ENCODE measurements around the gene AVL9. TPM values are rescaled to one million over a fixed set of nuclear protein-coding genes. Genes with fewer than 3 reads are reported as not detected.
"Not testable (repeated sequence)": the region's sequence is repeated elsewhere in the genome, so short reads cannot be mapped to it uniquely, and the experiment has no call there.

AVL9 gene
- total and polyA plus RNA-seq, 2 experiments from 2014 or later, result 13.1 to 33.8 TPM

GRCh38 chr7:32618987-32619386 lies 123.7 kb downstream of the AVL9 start:
- Histone ChIP-seq H4K20me1 (replicated peaks; ENCODE audit: insufficient read depth) (no peaks in the 10 kb centered on the region), H3K27me3 (ENCODE audit: insufficient read depth) (no peaks in the 10 kb centered on the region), H3K4me1 (ENCODE audit: insufficient read depth) (peaks cover 16% of the 10 kb centered on the region), H3K79me2 (replicated peaks; ENCODE audit: insufficient read depth) (no peaks in the 10 kb centered on the region), H2AFZ (no peak overlapping the region), H3K27ac (ENCODE audit: low read depth) (no peak overlapping the region), H3F3A (replicated peaks; ENCODE audit: low read depth) (no peaks in the 10 kb centered on the region), H3K4me3 (no peak overlapping the region), H3K36me3 (ENCODE audit: insufficient read depth) (no peaks in the 10 kb centered on the region), H3K9me2 (ENCODE audit: insufficient read depth) (no peaks in the 10 kb centered on the region), H3K4me2 (no peak overlapping the region)
- H3K27me3 Mint-ChIP-seq (ENCODE audit: insufficient read depth, low read depth, poor library complexity), result peaks cover 1% of the 10 kb centered on the region
- DNase-seq (ENCODE audit: low spot score), result no peak
- H3K4me1 Mint-ChIP-seq, result peaks cover 33% of the 10 kb centered on the region
- peaks cover 5% of the 10 kb centered on the region; the same call in 2 of the 3 replicates for H3K36me3 Mint-ChIP-seq (ENCODE audit: low read depth)
- TF ChIP-seq ZNF331 (CRISPR knock-in tag; IDR thresholded peaks at IDR 0.05; ENCODE audit: low read depth), result no peak
- no peak for TF ChIP-seq POLR2AphosphoS5 (IDR thresholded peaks at IDR 0.05; ENCODE audit: low read depth)
- TF ChIP-seq, protein P1, sequence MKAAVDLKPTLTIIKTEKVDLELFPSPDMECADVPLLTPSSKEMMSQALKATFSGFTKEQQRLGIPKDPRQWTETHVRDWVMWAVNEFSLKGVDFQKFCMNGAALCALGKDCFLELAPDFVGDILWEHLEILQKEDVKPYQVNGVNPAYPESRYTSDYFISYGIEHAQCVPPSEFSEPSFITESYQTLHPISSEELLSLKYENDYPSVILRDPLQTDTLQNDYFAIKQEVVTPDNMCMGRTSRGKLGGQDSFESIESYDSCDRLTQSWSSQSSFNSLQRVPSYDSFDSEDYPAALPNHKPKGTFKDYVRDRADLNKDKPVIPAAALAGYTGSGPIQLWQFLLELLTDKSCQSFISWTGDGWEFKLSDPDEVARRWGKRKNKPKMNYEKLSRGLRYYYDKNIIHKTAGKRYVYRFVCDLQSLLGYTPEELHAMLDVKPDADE (IDR thresholded peaks at IDR 0.05), result no peak
- TF ChIP-seq STAT1 (IDR thresholded peaks at IDR 0.05; ENCODE audit: unreplicated experiment), result no peak
- no peak for TF ChIP-seq EZH2phosphoT487 (IDR thresholded peaks at IDR 0.05; ENCODE audit: unreplicated experiment)
- no peak for TF ChIP-seq REST (IDR thresholded peaks at IDR 0.05; ENCODE audit: unreplicated experiment)
- TF ChIP-seq, protein P2, sequence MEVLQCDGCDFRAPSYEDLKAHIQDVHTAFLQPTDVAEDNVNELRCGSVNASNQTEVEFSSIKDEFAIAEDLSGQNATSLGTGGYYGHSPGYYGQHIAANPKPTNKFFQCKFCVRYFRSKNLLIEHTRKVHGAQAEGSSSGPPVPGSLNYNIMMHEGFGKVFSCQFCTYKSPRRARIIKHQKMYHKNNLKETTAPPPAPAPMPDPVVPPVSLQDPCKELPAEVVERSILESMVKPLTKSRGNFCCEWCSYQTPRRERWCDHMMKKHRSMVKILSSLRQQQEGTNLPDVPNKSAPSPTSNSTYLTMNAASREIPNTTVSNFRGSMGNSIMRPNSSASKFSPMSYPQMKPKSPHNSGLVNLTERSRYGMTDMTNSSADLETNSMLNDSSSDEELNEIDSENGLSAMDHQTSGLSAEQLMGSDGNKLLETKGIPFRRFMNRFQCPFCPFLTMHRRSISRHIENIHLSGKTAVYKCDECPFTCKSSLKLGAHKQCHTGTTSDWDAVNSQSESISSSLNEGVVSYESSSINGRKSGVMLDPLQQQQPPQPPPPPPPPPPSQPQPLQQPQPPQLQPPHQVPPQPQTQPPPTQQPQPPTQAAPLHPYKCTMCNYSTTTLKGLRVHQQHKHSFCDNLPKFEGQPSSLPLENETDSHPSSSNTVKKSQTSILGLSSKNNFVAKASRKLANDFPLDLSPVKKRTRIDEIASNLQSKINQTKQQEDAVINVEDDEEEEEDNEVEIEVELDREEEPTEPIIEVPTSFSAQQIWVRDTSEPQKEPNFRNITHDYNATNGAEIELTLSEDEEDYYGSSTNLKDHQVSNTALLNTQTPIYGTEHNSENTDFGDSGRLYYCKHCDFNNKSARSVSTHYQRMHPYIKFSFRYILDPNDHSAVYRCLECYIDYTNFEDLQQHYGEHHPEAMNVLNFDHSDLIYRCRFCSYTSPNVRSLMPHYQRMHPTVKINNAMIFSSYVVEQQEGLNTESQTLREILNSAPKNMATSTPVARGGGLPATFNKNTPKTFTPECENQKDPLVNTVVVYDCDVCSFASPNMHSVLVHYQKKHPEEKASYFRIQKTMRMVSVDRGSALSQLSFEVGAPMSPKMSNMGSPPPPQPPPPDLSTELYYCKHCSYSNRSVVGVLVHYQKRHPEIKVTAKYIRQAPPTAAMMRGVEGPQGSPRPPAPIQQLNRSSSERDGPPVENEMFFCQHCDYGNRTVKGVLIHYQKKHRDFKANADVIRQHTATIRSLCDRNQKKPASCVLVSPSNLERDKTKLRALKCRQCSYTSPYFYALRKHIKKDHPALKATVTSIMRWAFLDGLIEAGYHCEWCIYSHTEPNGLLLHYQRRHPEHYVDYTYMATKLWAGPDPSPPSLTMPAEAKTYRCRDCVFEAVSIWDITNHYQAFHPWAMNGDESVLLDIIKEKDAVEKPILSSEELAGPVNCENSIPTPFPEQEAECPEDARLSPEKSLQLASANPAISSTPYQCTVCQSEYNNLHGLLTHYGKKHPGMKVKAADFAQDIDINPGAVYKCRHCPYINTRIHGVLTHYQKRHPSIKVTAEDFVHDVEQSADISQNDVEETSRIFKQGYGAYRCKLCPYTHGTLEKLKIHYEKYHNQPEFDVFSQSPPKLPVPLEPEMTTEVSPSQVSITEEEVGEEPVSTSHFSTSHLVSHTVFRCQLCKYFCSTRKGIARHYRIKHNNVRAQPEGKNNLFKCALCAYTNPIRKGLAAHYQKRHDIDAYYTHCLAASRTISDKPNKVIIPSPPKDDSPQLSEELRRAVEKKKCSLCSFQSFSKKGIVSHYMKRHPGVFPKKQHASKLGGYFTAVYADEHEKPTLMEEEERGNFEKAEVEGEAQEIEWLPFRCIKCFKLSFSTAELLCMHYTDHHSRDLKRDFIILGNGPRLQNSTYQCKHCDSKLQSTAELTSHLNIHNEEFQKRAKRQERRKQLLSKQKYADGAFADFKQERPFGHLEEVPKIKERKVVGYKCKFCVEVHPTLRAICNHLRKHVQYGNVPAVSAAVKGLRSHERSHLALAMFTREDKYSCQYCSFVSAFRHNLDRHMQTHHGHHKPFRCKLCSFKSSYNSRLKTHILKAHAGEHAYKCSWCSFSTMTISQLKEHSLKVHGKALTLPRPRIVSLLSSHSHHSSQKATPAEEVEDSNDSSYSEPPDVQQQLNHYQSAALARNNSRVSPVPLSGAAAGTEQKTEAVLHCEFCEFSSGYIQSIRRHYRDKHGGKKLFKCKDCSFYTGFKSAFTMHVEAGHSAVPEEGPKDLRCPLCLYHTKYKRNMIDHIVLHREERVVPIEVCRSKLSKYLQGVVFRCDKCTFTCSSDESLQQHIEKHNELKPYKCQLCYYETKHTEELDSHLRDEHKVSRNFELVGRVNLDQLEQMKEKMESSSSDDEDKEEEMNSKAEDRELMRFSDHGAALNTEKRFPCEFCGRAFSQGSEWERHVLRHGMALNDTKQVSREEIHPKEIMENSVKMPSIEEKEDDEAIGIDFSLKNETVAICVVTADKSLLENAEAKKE (CRISPR knock-in tag; IDR thresholded peaks at IDR 0.05), result no peak
- TF ChIP-seq EZH2 (IDR thresholded peaks at IDR 0.05; ENCODE audit: low read depth, unreplicated experiment), result no peak
- no peak for TF ChIP-seq CREB1 (CRISPR knock-in tag; IDR thresholded peaks at IDR 0.05; ENCODE audit: low read depth)
- TF ChIP-seq CTCF (conservative IDR thresholded peaks at IDR 0.05; ENCODE audit: low read depth in 2 of 2), result no peak
- H3K4me3 Mint-ChIP-seq, result peak overlapping the region; percentile 10; the same call in 1 of the 3 replicates
- H3K9me3 Mint-ChIP-seq, result no peaks in the 10 kb centered on the region
- peak; percentile 82 for ATAC-seq
- H3K27ac Mint-ChIP-seq, result peak overlapping the region; percentile 90

GRCh38 chr7:32619416-32619815 lies 124.1 kb downstream of the AVL9 start:
- H3K9me3 Mint-ChIP-seq; H3K27ac ChIP-seq (ENCODE audit: low read depth); H3K4me3 ChIP-seq; DNase-seq (ENCODE audit: low spot score); H3F3A ChIP-seq (replicated peaks; ENCODE audit: low read depth); H3K9me2 ChIP-seq (ENCODE audit: insufficient read depth); H3K27me3 Mint-ChIP-seq (ENCODE audit: insufficient read depth, low read depth, poor library complexity); H3K4me3 Mint-ChIP-seq; H3K36me3 Mint-ChIP-seq (ENCODE audit: low read depth); H3K79me2 ChIP-seq (replicated peaks; ENCODE audit: insufficient read depth); H3K36me3 ChIP-seq (ENCODE audit: insufficient read depth); H2AFZ ChIP-seq; H4K20me1 ChIP-seq (replicated peaks; ENCODE audit: insufficient read depth); H3K27me3 ChIP-seq (ENCODE audit: insufficient read depth); H3K4me2 ChIP-seq: not testable (repeated sequence)
- Mint-ChIP-seq H3K27ac (peak overlapping the region; percentile 90), H3K4me1 (peaks cover 33% of the 10 kb centered on the region)
- peaks cover 16% of the 10 kb centered on the region for H3K4me1 ChIP-seq (ENCODE audit: insufficient read depth)
- ATAC-seq, result peak; percentile 50; the same call in 2 of the 3 replicates
